RWPE1 (cell line): Measurements from ENCODE around the gene PAAF1.

Experiments used
- CTCF ChIA-PET: fragments of 350-600 bp; sonication (Branson Sonifier 250); formaldehyde crosslinking; extraction: SDS; loops from one replicate; lab custom pipeline; 2021; lab: Yijun Ruan, JAX
- POLR2A ChIA-PET: fragments of 400-600 bp; formaldehyde crosslinking; extraction: SDS; loops from one replicate; lab custom pipeline; 2020; ENCODE audit warnings: antibody characterized with exemption; ENCODE audit not compliant: low non-redundant PET; lab: Yijun Ruan, JAX
- DNase-seq: peaks from one replicate; pipeline ENCODE4 v3.0.0; 2012; ENCODE audit warnings: low spot score
- H3K27ac ChIP-seq: fragments of 450-650 bp; 2 replicates; pipeline ENCODE4 v1.5.1; 2017
- TF ChIP-seq, protein P1 (sequence below): fragments of 450-650 bp; conservative IDR thresholded peaks from 2 replicates; pipeline ENCODE4 v1.5.1; 2017; ENCODE audit warnings: low read depth, mild to moderate bottlenecking

The PAAF1 gene

DNA sequence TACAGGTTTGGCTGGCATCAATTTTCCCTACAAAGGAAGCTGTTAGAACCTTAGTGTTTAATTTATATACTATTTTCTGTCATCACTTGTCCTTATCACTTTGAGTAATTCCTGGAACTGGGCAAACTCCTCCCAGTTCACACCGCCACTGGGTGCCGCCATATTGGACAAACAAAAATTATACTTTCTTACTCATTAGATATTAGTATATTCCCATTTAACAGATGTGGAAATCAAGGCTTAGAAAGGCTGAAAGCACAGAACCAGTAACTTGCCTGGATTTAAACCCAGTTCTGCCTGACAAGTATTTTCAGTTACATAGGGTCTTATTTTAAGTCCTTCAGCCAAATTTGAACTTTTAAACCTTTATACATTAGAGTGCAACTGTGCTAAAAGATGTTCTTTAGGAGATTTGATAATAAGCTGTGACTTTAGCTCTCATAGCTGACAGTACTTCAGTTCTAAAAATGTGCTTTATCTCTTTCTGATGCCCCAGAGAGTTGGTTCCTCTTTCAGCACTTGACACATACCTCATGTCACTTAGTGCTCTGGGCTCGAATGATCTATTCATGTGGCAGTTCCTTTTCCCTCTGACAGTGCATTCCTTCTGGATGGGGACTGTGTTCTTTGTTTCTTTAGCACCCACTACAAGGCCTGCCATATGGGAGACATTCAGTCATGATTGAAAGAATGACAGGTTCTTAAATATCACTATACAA, 25.6 kb upstream of the PAAF1 start:
- CTCF ChIA-PET, result no interaction called here
- TF ChIP-seq, protein P1, sequence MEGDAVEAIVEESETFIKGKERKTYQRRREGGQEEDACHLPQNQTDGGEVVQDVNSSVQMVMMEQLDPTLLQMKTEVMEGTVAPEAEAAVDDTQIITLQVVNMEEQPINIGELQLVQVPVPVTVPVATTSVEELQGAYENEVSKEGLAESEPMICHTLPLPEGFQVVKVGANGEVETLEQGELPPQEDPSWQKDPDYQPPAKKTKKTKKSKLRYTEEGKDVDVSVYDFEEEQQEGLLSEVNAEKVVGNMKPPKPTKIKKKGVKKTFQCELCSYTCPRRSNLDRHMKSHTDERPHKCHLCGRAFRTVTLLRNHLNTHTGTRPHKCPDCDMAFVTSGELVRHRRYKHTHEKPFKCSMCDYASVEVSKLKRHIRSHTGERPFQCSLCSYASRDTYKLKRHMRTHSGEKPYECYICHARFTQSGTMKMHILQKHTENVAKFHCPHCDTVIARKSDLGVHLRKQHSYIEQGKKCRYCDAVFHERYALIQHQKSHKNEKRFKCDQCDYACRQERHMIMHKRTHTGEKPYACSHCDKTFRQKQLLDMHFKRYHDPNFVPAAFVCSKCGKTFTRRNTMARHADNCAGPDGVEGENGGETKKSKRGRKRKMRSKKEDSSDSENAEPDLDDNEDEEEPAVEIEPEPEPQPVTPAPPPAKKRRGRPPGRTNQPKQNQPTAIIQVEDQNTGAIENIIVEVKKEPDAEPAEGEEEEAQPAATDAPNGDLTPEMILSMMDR, result no peak
- POLR2A ChIA-PET, result no interaction called here
- H3K27ac ChIP-seq, result no peak overlapping the region
- DNase-seq, result no peak

DNA sequence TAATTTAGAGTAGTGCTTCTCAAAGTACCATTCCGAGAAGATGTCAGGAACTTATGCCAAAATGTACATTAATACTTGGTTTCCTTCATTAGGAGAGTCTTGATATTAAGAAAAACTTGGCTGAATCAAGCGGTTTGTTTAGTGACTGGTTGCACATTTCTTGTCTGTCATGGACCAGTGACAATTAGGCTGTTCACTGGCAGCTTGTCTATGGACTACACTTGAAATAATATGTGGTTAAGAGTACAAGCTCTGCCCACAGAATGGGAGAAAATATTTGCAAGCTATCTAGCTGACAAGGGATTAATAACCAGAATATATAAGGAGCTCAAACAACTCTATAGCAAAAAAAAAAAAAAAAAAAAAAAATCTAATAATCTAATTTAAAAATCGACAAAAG, 24.8 kb upstream of the PAAF1 start:
- TF ChIP-seq, protein P1, result no peak
- ChIA-PET POLR2A (interaction anchor here (0.6 kb wide), 1 partner anchor 1627 kb away, joined by 6 read pairs; the partner anchor contains the start of gene INPPL1), CTCF (no interaction called here)
- H3K27ac ChIP-seq, result no peak overlapping the region
- no peak for DNase-seq

DNA sequence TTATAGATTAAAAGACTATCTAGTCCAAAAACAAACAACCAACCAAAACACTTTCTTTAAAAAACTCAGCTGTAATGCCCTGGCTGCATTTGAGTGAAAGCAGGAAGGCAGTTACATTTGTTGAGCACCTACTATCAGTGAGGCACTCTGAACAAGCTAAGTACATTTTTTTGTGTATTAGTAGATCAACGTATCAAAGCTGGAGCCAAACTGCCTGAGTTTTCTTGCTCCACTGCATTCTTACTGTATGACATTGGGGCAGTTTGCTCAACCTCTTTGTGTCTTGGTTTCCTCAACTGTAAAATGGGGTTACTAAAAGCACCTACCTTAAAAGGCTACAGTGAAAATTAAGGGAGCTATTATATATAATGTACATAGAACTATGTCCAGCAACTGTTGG, 22.1 kb upstream of the PAAF1 start:
- POLR2A ChIA-PET, result no interaction called here

DNA sequence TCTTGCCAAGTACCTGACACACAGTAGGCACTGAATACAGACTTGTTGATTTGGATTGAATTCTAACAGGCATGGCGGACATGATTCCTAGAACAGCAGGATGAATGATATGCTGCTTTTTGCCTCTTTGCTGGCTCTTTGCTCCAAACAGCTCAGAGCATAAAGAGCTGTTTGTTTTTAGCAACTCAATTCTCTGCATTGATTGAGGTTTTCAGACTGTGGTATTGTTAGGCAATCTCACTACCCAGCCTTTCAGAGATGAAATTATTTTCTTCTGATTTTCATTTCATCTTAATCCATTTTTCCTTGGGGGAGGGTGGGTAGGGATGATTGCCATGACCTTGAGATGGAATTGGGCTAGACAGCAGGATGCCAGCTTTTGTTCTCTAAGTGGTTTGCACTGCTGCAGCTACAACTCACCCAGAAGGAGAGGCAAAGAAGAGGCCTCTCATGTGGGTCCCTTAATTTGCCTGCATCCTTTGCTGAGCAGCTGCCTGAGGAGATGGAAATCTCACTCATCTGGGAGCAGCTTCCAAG, 20.7 kb upstream of the PAAF1 start:
- TF ChIP-seq, protein P1, result no peak
- no peak overlapping the region for H3K27ac ChIP-seq
- DNase-seq, result no peak
- CTCF ChIA-PET, result no interaction called here
- POLR2A ChIA-PET, result no interaction called here

More for the DNA sequence above, 22.1 kb upstream of the PAAF1 start:
- CTCF ChIA-PET, result interaction anchor here (0.6 kb wide), 1 partner anchor 1787 kb away, joined by 3 read pairs; no protein-coding TSS in a partner anchor
- TF ChIP-seq, protein P1, result no peak
- no peak overlapping the region for H3K27ac ChIP-seq
- DNase-seq, result no peak

DNA sequence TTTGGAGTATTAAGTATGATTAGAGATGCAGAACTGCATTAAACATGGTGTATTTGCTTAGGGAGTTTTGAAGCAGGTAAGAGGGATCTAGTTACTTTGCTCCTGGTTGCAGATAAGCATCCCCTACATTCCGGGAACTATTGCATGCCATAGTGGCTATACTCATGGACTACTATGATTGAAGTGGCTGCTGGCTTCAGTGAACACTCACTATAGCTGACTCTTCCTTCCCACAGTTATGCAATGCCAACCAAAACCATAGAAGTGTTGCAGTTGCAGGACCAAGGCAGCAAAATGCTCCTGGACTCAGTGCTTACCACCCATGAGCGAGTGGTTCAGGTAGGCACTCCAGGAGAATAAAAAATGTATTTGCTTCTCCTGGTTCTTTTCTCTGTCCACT, 17.1 kb upstream of the PAAF1 start:
- CTCF ChIA-PET, result no interaction called here

DNA sequence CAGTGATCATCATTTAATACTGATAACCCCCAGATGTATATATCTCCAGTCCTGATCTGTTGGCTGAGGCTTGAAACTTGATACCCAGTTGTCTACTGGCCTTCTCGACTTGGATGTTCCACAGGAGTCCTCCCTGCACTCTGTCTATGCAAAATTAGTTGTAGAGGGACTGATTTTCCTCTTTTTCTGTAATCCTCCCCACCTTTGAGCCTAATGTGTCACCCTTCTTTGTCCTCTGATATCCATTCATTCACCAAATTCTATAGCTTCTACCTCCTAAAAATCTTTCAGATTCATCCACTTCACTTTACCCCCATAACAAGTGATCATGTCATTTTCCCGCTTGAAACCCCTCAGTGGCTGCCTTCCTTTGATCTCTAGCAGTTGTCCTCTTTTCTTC, 16.6 kb upstream of the PAAF1 start:
- no peak for DNase-seq
- CTCF ChIA-PET, result no interaction called here
- POLR2A ChIA-PET, result no interaction called here
- TF ChIP-seq, protein P1, result no peak
- no peak overlapping the region for H3K27ac ChIP-seq

More for the DNA sequence above, 17.1 kb upstream of the PAAF1 start:
- POLR2A ChIA-PET, result no interaction called here
- TF ChIP-seq, protein P1, result no peak
- H3K27ac ChIP-seq, result no peak overlapping the region
- DNase-seq, result no peak
